ENCODE measurements around the gene CBLC. TPM values are rescaled to one million over a fixed set of nuclear protein-coding genes. Genes with fewer than 3 reads are reported as not detected.
A peak's percentile ranks its signal among the peaks of the same experiment; 100 is the strongest.

The CBLC gene
- total and polyA plus RNA-seq, 10 of the 15 experiments (the other 5 are each of a cell fraction or from before 2014, with no cell fraction given): not detected

GRCh38 chr19:44845612-44846454, 68.1 kb downstream of the CBLC start, which contains the start of gene NECTIN2 (continued):
- TF ChIP-seq TBL1XR1 (IDR thresholded peaks at IDR 0.05; ENCODE audit: low read depth, low read length) (no peak), CTCF (IDR thresholded peaks at IDR 0.05 in 2 of 3, conservative IDR thresholded peaks at IDR 0.05 in 1 of 3; ENCODE audit: control insufficient read depth in 2 of 3, extremely low read depth in 1 of 3, insufficient read depth in 1 of 3, low read depth in 3 of 3, low read length in 3 of 3) (peak; percentile 47 to 75 (median 60)), NFIC (IDR thresholded peaks at IDR 0.05; ENCODE audit: low read depth, low read length) (no peak), SUPT20H (IDR thresholded peaks at IDR 0.05; ENCODE audit: borderline replicate concordance, control insufficient read depth, low read depth, low read length) (no peak), SMC3 (IDR thresholded peaks at IDR 0.05; ENCODE audit: borderline replicate concordance, low read length) (peak; percentile 13; the same call in 1 of the 2 replicates), JUNB (IDR thresholded peaks at IDR 0.05) (no peak), RELA (IDR thresholded peaks at IDR 0.05; ENCODE audit: borderline replicate concordance, partially characterized antibody) (no peak), ELK1 (IDR thresholded peaks at IDR 0.05; ENCODE audit: low read depth, low read length) (no peak), RELB (IDR thresholded peaks at IDR 0.05; ENCODE audit: low read depth) (no peak), EGR1 (IDR thresholded peaks at IDR 0.05; ENCODE audit: borderline replicate concordance in 1 of 2, low read depth in 2 of 2, low read length in 2 of 2) (peak in 1 of 2 experiments; percentile 42; a peak in 1 of 3 replicates), RB1 (IDR thresholded peaks at IDR 0.05; ENCODE audit: borderline replicate concordance) (peak; percentile 32; the same call in 1 of the 2 replicates), CREM (IDR thresholded peaks at IDR 0.05; ENCODE audit: low read depth) (0 out of 2 replicates have a peak, but pooled peaks have one; percentile 41), EED (IDR thresholded peaks at IDR 0.05; ENCODE audit: low read depth) (no peak), ZBTB11 (CRISPR knock-in tag; IDR thresholded peaks at IDR 0.05) (no peak), TAF1 (IDR thresholded peaks at IDR 0.05; ENCODE audit: borderline replicate concordance, low read depth, low read length) (no peak), IRF4 (IDR thresholded peaks at IDR 0.05; ENCODE audit: low read depth, low read length) (0 out of 2 replicates have a peak, but pooled peaks have one; percentile 11), CREB1 (IDR thresholded peaks at IDR 0.05; ENCODE audit: low read depth) (no peak), NR2F1 (conservative IDR thresholded peaks at IDR 0.05) (no peak), BHLHE40 (IDR thresholded peaks at IDR 0.05; ENCODE audit: borderline replicate concordance in 1 of 2, low read depth in 2 of 2, low read length in 1 of 2) (peak in 1 of 2 experiments; percentile 38; a peak in 1 of 4 replicates)

Data from GM12878 (cell line).